ENCODE results near the gene ZNF516. TPM values are rescaled to one million over a fixed set of nuclear protein-coding genes. Genes with fewer than 3 reads are reported as not detected.

ZNF516 gene
- total and polyA plus RNA-seq, 2 of the 4 experiments (the other 2 are of a cell fraction): 7.9 to 16.9 TPM

- no peak for TF ChIP-seq RAD21 (IDR thresholded peaks at IDR 0.05; ENCODE audit: low read length)
- no peak for TF ChIP-seq RCOR1 (IDR thresholded peaks at IDR 0.05; ENCODE audit: insufficient replicate concordance, low read length)
These were observed 120.4 kb downstream of the ZNF516 start (continued) for GRCh38 chr18:76374330-76375281.

DNA sequence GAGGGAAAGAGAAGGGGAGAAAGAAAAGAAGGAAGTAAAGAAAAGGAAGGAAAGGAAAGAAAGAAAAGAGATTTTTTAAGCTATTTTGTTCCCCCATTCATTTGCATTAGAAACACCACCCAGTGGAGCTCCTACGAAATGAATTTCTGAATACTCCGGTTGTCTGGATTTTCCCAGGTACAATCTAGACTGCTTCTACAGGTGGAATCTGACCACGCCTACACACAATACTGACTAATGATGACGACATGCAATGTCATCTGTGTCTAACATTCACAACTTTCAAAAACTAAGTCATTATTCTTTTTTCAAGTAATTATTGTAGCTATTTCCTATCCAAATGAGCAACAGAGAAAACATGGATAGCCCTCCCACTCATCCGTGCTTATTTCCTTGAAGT lies 121.7 kb downstream of the ZNF516 start:
- H3K18ac ChIP-seq (ENCODE audit: low read depth, low read length): no peak overlapping the region
- H4K91ac ChIP-seq (ENCODE audit: insufficient read depth, low read depth, low read length): no peak overlapping the region
- WGBS, 2 experiments (ENCODE audit: extremely low coverage in 2 of 2, insufficient read length in 1 of 2): 40% methylated on average over 1 of the region's 5 CpGs; no CpG with 5 or more reads in 1 of the 2 experiments
- no peak overlapping the region for H2BK15ac ChIP-seq (ENCODE audit: low read depth, low read length)
- no peak overlapping the region for H4K8ac ChIP-seq (ENCODE audit: low read depth in 2 of 2, low read length in 2 of 2)
- no peak overlapping the region for H3K4ac ChIP-seq (ENCODE audit: low read depth, low read length)
- no peaks in the 10 kb centered on the region for H3K27me3 ChIP-seq (ENCODE audit: control insufficient read depth, insufficient read depth, low read length)
- TF ChIP-seq CEBPB (IDR thresholded peaks at IDR 0.05; ENCODE audit: low read depth, low read length) (no peak), NFE2L2 (IDR thresholded peaks at IDR 0.05; ENCODE audit: low read depth, low read length) (no peak), FOS (IDR thresholded peaks at IDR 0.05; ENCODE audit: low read depth, low read length) (no peak)
- peaks cover 32 to 64% of the 10 kb centered on the region in 2 experiments for H3K79me1 ChIP-seq (ENCODE audit: low read depth in 1 of 2, low read length in 2 of 2)
- H3K23ac ChIP-seq (ENCODE audit: low read depth, low read length): no peak overlapping the region
- no peak overlapping the region for H3K27ac ChIP-seq (ENCODE audit: insufficient read depth, low read length)
- peaks cover 18% of the 10 kb centered on the region for H3K4me1 ChIP-seq (ENCODE audit: control insufficient read depth, insufficient read depth, low read length)
- peaks cover 30% of the 10 kb centered on the region for H3K36me3 ChIP-seq (ENCODE audit: control insufficient read depth, insufficient read depth, low read length)
- H4K20me1 ChIP-seq (ENCODE audit: insufficient read depth, low read length): peaks cover 45% of the 10 kb centered on the region
- dilution Hi-C loops (cut with HindIII; ENCODE audit: low sequenced_read_pairs, unreplicated experiment) (no loop called here), in situ Hi-C loops (cut with MboI; ENCODE audit: low sequenced_read_pairs) (loop anchor here (25.0 kb wide), 2 partner anchors 886 to 1161 kb away; partner anchors contain the start of genes PTGR3 and TSHZ1), intact Hi-C loops (cut with micrococcal nuclease) (no loop called here)
- H4K5ac ChIP-seq (ENCODE audit: low read depth, low read length): no peak overlapping the region
- ATAC-seq (ENCODE audit: low read depth): no peak
- H3K4me2 ChIP-seq (ENCODE audit: low read depth, low read length): no peak overlapping the region
- no peak overlapping the region for H2AFZ ChIP-seq (replicated peaks; ENCODE audit: low read length, poor library complexity)
- H3K9me3 ChIP-seq (ENCODE audit: control insufficient read depth, insufficient read depth, low read length): no peaks in the 10 kb centered on the region
- H2BK120ac ChIP-seq (ENCODE audit: low read depth, low read length): no peak overlapping the region
- ChIA-PET CTCF (interaction anchor here (1.4 to 1.8 kb wide), 2 partner anchors 10 to 26 kb away, joined by 4 to 6 read pairs; no protein-coding TSS in a partner anchor), POLR2A (ENCODE audit: unreplicated experiment) (no interaction called here)
- H2AK9ac ChIP-seq (replicated peaks; ENCODE audit: low read depth, low read length, poor library complexity): no peak overlapping the region
- no peak overlapping the region for H3K9ac ChIP-seq (ENCODE audit: low read depth, low read length)
- DNase-seq: no peak
- no peak overlapping the region for H2BK20ac ChIP-seq (ENCODE audit: low read depth, low read length)
- peaks cover 23% of the 10 kb centered on the region for H3K9me1 ChIP-seq (ENCODE audit: insufficient read depth, low read length)
- H3K4me3 ChIP-seq (ENCODE audit: insufficient read depth, low read depth, low read length): no peak overlapping the region
- H2BK5ac ChIP-seq (ENCODE audit: low read depth, low read length, poor library complexity, severe bottlenecking): no peak overlapping the region
- no peak overlapping the region for H3K14ac ChIP-seq (replicated peaks; ENCODE audit: low read depth, low read length)
- no peak overlapping the region for H2AK5ac ChIP-seq (ENCODE audit: low read depth, low read length)
- no TSS peak for BruUV-seq (replicated peaks)
- no peak overlapping the region for H3K56ac ChIP-seq (ENCODE audit: extremely low read depth, insufficient read depth, low read length)
